K562 (cell line): ENCODE results near the gene ACER2. TPM values are rescaled to one million over a fixed set of nuclear protein-coding genes. Genes with fewer than 3 reads are reported as not detected.

Experiments
- ATAC-seq: fragments of 200-7000 bp; cut with Tn5 transposase; 3 replicates; pipeline ENCODE4 v1.9.1; 2020; ENCODE audit warnings: moderate library complexity
- BruUV-seq: library from RNA; stranded (reverse); fragments of 400-500 nt; replicated peaks from 2 replicates; lab custom pipeline; 2021; lab: Mats Ljungman, UMichigan
- CTCF ChIA-PET: fragments of 300-600 bp; formaldehyde crosslinking; extraction: SDS; loops from one replicate; lab custom pipeline; 2021; ENCODE audit warnings: low intra/inter-chr PET ratio; lab: Yijun Ruan, JAX
- POLR2A ChIA-PET: fragments of 300-600, 350-650 bp; sonication (Branson Sonifier 250); formaldehyde crosslinking; extraction: SDS; loops from one replicate; lab custom pipeline; 2021; ENCODE audit warnings: antibody characterized with exemption, inconsistent platforms; lab: Yijun Ruan, JAX
- DNase-seq, 4 experiments: peaks; one replicate each; pipeline versions ENCODE4 v3.0.0 to v3.0.0-alpha.2; 2011 to 2018; ENCODE audit warnings: low spot score in 3 of 4, mixed read lengths in 3 of 4; ENCODE audit errors: extremely low read depth in 1 of 4
- FAIRE-seq: peaks from 2 replicates; lab custom pipeline; 2011; peaks lifted over from hg19 to GRCh38; lab: Jason Lieb, UNC
- H2AFZ ChIP-seq: 2 replicates; pipeline ENCODE4 v1.6.0; 2011; ENCODE audit warnings: low read depth, low read length, control low read depth, inconsistent platforms
- H3K27ac ChIP-seq: fragments of 200-600 bp; 3 replicates; pipeline ENCODE4 v1.8.0; 2011; ENCODE audit warnings: low read depth, mild to moderate bottlenecking, control low read depth, inconsistent platforms, low read length, moderate library complexity, mixed read lengths; ENCODE audit errors: extremely low read depth
- H3K27me3 ChIP-seq, 2 experiments: fragments of 300-600 bp in 1 of 2; 2 replicates in 1 of 2; 3 replicates in 1 of 2; pipeline versions ENCODE4 v1.6.0 to v1.8.0; 2011; ENCODE audit warnings: inconsistent platforms in 2 of 2, low read length in 2 of 2, mild to moderate bottlenecking in 1 of 2, mixed read lengths in 1 of 2, moderate library complexity in 1 of 2; ENCODE audit not compliant: control insufficient read depth in 2 of 2, insufficient read depth in 2 of 2
- H3K36me3 ChIP-seq: fragments of 300-600 bp; 3 replicates; pipeline ENCODE4 v1.8.0; 2011; ENCODE audit warnings: mild to moderate bottlenecking, low read length, inconsistent platforms; ENCODE audit not compliant: control insufficient read depth, insufficient read depth
- H3K4me1 ChIP-seq, 2 experiments: fragments of 200-600 bp in 1 of 2; replicated peaks in 1 of 2; 2 replicates in 1 of 2; 3 replicates in 1 of 2; pipeline versions ENCODE4 v1.5.1 to v1.8.0; 2011; ENCODE audit warnings: inconsistent platforms in 2 of 2, low read length in 2 of 2, mild to moderate bottlenecking in 1 of 2, mixed read lengths in 1 of 2, moderate library complexity in 1 of 2; ENCODE audit not compliant: control insufficient read depth in 2 of 2, insufficient read depth in 2 of 2
- H3K4me2 ChIP-seq: 2 replicates; pipeline ENCODE4 v1.6.1; 2011; ENCODE audit warnings: low read length, control low read depth, inconsistent platforms, mixed read lengths; ENCODE audit not compliant: insufficient read depth
- H3K4me3 ChIP-seq: fragments of 200-600 bp; sonication (generic), shearing (Covaris generic); 2 replicates; pipeline ENCODE4 v1.5.1; 2016; ENCODE audit warnings: control low read depth, inconsistent platforms
- H3K79me2 ChIP-seq: fragments of 200-600 bp; 3 replicates; pipeline ENCODE4 v1.8.0; 2011; ENCODE audit warnings: low read length, inconsistent platforms; ENCODE audit not compliant: control insufficient read depth, insufficient read depth
- H3K9ac ChIP-seq, 2 experiments: 2 replicates each; pipeline versions ENCODE4 v1.6.0 to v1.6.1; 2011; ENCODE audit warnings: low read depth in 2 of 2, low read length in 2 of 2, control low read depth in 1 of 2, inconsistent platforms in 1 of 2, mild to moderate bottlenecking in 1 of 2, mixed read lengths in 1 of 2; ENCODE audit not compliant: insufficient read depth in 1 of 2
- H3K9me1 ChIP-seq: one replicate; pipeline ENCODE4 v1.6.0; 2011; ENCODE audit warnings: inconsistent platforms, mild to moderate bottlenecking, low read length, moderate library complexity; ENCODE audit not compliant: control insufficient read depth, insufficient read depth
- H3K9me3 ChIP-seq: replicated peaks from 2 replicates; pipeline ENCODE4 v1.5.1; 2011; ENCODE audit warnings: low read depth, low read length, inconsistent platforms; ENCODE audit not compliant: control insufficient read depth, insufficient read depth
- H4K20me1 ChIP-seq: replicated peaks from 2 replicates; pipeline ENCODE4 v1.6.1; 2011; ENCODE audit warnings: low read length, inconsistent platforms, mixed read lengths; ENCODE audit not compliant: control insufficient read depth, insufficient read depth
- CEBPB ChIP-seq: fragments of 450-650 bp; IDR thresholded peaks from 2 replicates; pipeline ENCODE4 v1.6.1; 2016; ENCODE audit warnings: missing genetic modification characterization, missing compliant biosample characterization
- CEBPG ChIP-seq, 3 experiments: fragments of 200-800 bp in 1 of 3; sonication (Bioruptor generic) in 1 of 3; sonication (generic) in 1 of 3; formaldehyde crosslinking in 1 of 3; IDR thresholded peaks in 2 of 3; conservative IDR thresholded peaks in 1 of 3; 2 replicates each; pipeline versions ENCODE4 v1.6.1 to v1.8.0; 2016 to 2022; ENCODE audit warnings: missing compliant biosample characterization in 2 of 3, missing genetic modification characterization in 2 of 3, mild to moderate bottlenecking in 1 of 3, missing genetic modification reagents in 1 of 3
- KLF6 ChIP-seq: fragments of 250-450 bp; sonication (Bioruptor Pico); IDR thresholded peaks from 2 replicates; pipeline ENCODE4 v1.4.0; 2020; ENCODE audit warnings: mild to moderate bottlenecking, moderate library complexity, borderline replicate concordance
- LARP7 ChIP-seq: fragments of 450-650 bp; IDR thresholded peaks from 2 replicates; pipeline ENCODE4 v1.6.1; 2016
- MBD2 ChIP-seq: sonication (generic); IDR thresholded peaks from 2 replicates; pipeline ENCODE4 v1.6.1; 2016; ENCODE audit warnings: low read depth, borderline replicate concordance
- MED1 ChIP-seq: sonication (generic); formaldehyde crosslinking; IDR thresholded peaks from 2 replicates; pipeline ENCODE4 v1.8.1; 2023; ENCODE audit warnings: missing genetic modification reagents, borderline replicate concordance
- MEIS2 ChIP-seq: fragments of 450-650 bp; IDR thresholded peaks from 2 replicates; pipeline ENCODE4 v1.6.1; 2014; ENCODE audit warnings: mild to moderate bottlenecking; ENCODE audit not compliant: partially characterized antibody
- MYBL2 ChIP-seq, 2 experiments: fragments of 450-650 bp in 1 of 2; sonication (generic) in 1 of 2; formaldehyde crosslinking in 1 of 2; IDR thresholded peaks; 2 replicates each; pipeline versions ENCODE4 v1.6.1 to v1.8.1; 2017 to 2022; ENCODE audit warnings: borderline replicate concordance in 1 of 2, inconsistent platforms in 1 of 2, low read depth in 1 of 2, mild to moderate bottlenecking in 1 of 2, missing genetic modification reagents in 1 of 2, moderate library complexity in 1 of 2
- ZBTB49 ChIP-seq: sonication (generic); formaldehyde crosslinking; IDR thresholded peaks from 2 replicates; pipeline ENCODE4 v1.8.0; 2022; ENCODE audit warnings: missing genetic modification reagents, mild to moderate bottlenecking, borderline replicate concordance
- whole genome bisulfite sequencing: fragments of 100-300 bp; shearing (Covaris generic); methylation state at CpG from one replicate; pipeline ENCODE4 v1.1.6; 2016; ENCODE audit warnings: low coverage, mixed read lengths; ENCODE audit not compliant: insufficient coverage; ENCODE audit errors: missing lambda C conversion rate; 5-methylcytosine and 5-hydroxymethylcytosine counted together
- in situ Hi-C: fragments of 300-500 bp; cut with MboI; formaldehyde crosslinking; loops from 4 replicates; pipeline ENCODE4 v1.15.0; 2018; ENCODE audit warnings: inconsistent platforms, mixed read lengths
- intact Hi-C: fragments of 100-400 bp; cut with micrococcal nuclease; formaldehyde crosslinking; loops from 2 replicates; pipeline ENCODE4 v1.14.2; 2022
- polyA plus RNA-seq, 8 experiments: library from polyadenylated mRNA; depleted of rRNA in 4 of 8; stranded (reverse) in 5 of 8; unstranded in 3 of 8; fragments of >200 nt; fragmentation: Nextera tagmentation in 2 of 8; fragmentation: Illumina TruSeq in 1 of 8; extraction: Ambion mirVana in 2 of 8; extraction: Trizol in 1 of 8; gene quantifications; 2 replicates each; pipeline versions ENCODE4 v1.2.1 to v1.2.3, GENCODE V29; 2011 to 2014; ENCODE audit warnings: inconsistent platforms in 1 of 8, missing spikeins in 1 of 8
- total RNA-seq, 7 experiments: library from RNA; depleted of rRNA in 6 of 7; stranded (reverse); fragments of >200 nt in 6 of 7; fragmentation: Illumina TruSeq in 2 of 7; extraction: Trizol in 2 of 7; gene quantifications; 2 replicates each; pipeline versions ENCODE4 v1.2.1 to v1.2.3, GENCODE V29; 2011 to 2021; ENCODE audit warnings: low replicate concordance in 1 of 7
- TF ChIP-seq, protein P1 (sequence below): IDR thresholded peaks from 3 replicates; pipeline ENCODE4 v1.6.1; 2011; ENCODE audit warnings: borderline replicate concordance, mild to moderate bottlenecking; ENCODE audit not compliant: insufficient read length, insufficient read depth
- TF ChIP-seq, protein P2 (sequence below): sonication (generic); formaldehyde crosslinking; IDR thresholded peaks from 2 replicates; pipeline ENCODE4 v1.5.0; 2020; ENCODE audit warnings: missing genetic modification reagents

The ACER2 gene
- total and polyA plus RNA-seq, 9 of the 15 experiments (the other 6 are each of a cell fraction or from before 2014, with no cell fraction given), result 0.17 to 4.6 (median 3.0) TPM

- Histone ChIP-seq H3K9me1 (no peaks in the 10 kb centered on the region), H3K4me2 (no peak overlapping the region), H3K4me3 (no peak overlapping the region), H2AFZ (no peak overlapping the region), H3K9ac (no peak overlapping the region), H3K9me3 (no peaks in the 10 kb centered on the region), H3K27me3 (no peaks in the 10 kb centered on the region), H3K79me2 (no peaks in the 10 kb centered on the region), H3K27ac (no peak overlapping the region), H3K36me3 (no peaks in the 10 kb centered on the region), H4K20me1 (no peaks in the 10 kb centered on the region), H3K4me1 (peaks cover 3 to 5% of the 10 kb centered on the region in 2 experiments; a peak in 3 of 5 replicates)
- in situ Hi-C loops (no loop called here), intact Hi-C loops (no loop called here)
- POLR2A ChIA-PET, result no interaction called here
- ATAC-seq, result no peak
- TF ChIP-seq, protein P1, sequence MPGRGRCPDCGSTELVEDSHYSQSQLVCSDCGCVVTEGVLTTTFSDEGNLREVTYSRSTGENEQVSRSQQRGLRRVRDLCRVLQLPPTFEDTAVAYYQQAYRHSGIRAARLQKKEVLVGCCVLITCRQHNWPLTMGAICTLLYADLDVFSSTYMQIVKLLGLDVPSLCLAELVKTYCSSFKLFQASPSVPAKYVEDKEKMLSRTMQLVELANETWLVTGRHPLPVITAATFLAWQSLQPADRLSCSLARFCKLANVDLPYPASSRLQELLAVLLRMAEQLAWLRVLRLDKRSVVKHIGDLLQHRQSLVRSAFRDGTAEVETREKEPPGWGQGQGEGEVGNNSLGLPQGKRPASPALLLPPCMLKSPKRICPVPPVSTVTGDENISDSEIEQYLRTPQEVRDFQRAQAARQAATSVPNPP, result no peak
- TF ChIP-seq MBD2, result no peak
- no peak for FAIRE-seq
- BruUV-seq, result no TSS peak
- DNase-seq, result no peak
- CTCF ChIA-PET, result no interaction called here
Observed at GRCh38 chr9:19490828-19491227, 82.0 kb downstream of the ACER2 start.

- DNase-seq, result no peak
- no peaks in the 10 kb centered on the region for H3K9me1 ChIP-seq
- ATAC-seq, result no peak
- no peak overlapping the region for H2AFZ ChIP-seq
- no peaks in the 10 kb centered on the region for H3K79me2 ChIP-seq
- H3K4me1 ChIP-seq, result peaks cover 3 to 5% of the 10 kb centered on the region in 2 experiments; a peak in 3 of 5 replicates
- WGBS, result 6% methylated on average over 4 of the region's 4 CpGs
- CTCF ChIA-PET, result interaction anchor here (1.5 kb wide), 1 partner anchor 24 kb away, joined by 3 read pairs; no protein-coding TSS in a partner anchor
- H4K20me1 ChIP-seq, result no peaks in the 10 kb centered on the region
- H3K4me3 ChIP-seq, result no peak overlapping the region
- in situ Hi-C loops (no loop called here), intact Hi-C loops (loop anchor here (1.0 kb wide), 1 partner anchor 430 kb away; no protein-coding TSS in a partner anchor)
- no peak overlapping the region for H3K9ac ChIP-seq
- BruUV-seq, result no TSS peak
- H3K27ac ChIP-seq, result no peak overlapping the region
- H3K36me3 ChIP-seq, result no peaks in the 10 kb centered on the region
- POLR2A ChIA-PET, result no interaction called here
- H3K27me3 ChIP-seq, result no peaks in the 10 kb centered on the region
- FAIRE-seq, result no peak
- no peak overlapping the region for H3K4me2 ChIP-seq
- no peaks in the 10 kb centered on the region for H3K9me3 ChIP-seq
- TF ChIP-seq, protein P2, sequence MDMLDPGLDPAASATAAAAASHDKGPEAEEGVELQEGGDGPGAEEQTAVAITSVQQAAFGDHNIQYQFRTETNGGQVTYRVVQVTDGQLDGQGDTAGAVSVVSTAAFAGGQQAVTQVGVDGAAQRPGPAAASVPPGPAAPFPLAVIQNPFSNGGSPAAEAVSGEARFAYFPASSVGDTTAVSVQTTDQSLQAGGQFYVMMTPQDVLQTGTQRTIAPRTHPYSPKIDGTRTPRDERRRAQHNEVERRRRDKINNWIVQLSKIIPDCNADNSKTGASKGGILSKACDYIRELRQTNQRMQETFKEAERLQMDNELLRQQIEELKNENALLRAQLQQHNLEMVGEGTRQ (CRISPR knock-in tag), result no peak
- TF ChIP-seq MEIS2 (no peak), ZBTB49 (CRISPR knock-in tag) (no peak), CEBPG (CRISPR knock-in tag; IDR thresholded peaks at IDR 0.05) (no peak), CEBPG (tag; conservative IDR thresholded peaks at IDR 0.05 in 1 of 2, IDR thresholded peaks at IDR 0.05 in 1 of 2) (no peak), LARP7 (no peak), CEBPB (tag) (no peak), KLF6 (CRISPR knock-in tag) (no peak), MED1 (CRISPR knock-in tag) (no peak), MYBL2 (IDR thresholded peaks at IDR 0.05; ENCODE audit: low read depth) (no peak), MYBL2 (CRISPR knock-in tag; IDR thresholded peaks at IDR 0.05; ENCODE audit: borderline replicate concordance) (no peak)
Observed at GRCh38 chr9:19492775-19493173, 84.0 kb downstream of the ACER2 start.
